ENCODE results near the gene B9D2. TPM values are rescaled to one million over a fixed set of nuclear protein-coding genes. Genes with fewer than 3 reads are reported as not detected.

Gene B9D2
- total RNA-seq, 2 experiments from 2014 or later = 21.1 to 26.8 TPM

DNA sequence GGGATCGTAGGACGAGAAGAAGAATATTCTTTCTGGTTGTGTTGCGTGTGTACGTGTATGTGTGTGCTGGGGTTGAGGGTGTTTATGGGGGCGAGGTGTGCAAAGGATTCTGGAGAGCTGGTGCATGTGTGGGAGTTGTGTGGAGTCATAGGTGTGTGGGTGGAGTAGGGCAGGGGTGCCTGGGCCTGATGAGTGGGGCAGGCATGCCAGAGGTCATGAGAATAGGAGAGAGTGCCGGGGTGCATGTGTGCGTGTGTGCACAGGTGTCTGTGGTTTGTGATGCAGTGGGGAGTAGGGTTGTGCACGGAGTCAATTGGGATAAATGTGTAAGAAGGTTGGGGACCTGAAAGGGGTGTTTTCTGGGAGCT is 13.0 kb upstream of the B9D2 start:
- Histone ChIP-seq H3K4me1 (ENCODE audit: insufficient read depth, low read length) (peaks cover 20% of the 10 kb centered on the region), H3K27me3 (ENCODE audit: control insufficient read depth in 1 of 2, insufficient read depth in 2 of 2, low read length in 2 of 2) (no peaks in the 10 kb centered on the region), H3K9me3 (ENCODE audit: control insufficient read depth in 1 of 2, insufficient read depth in 1 of 2, low read length in 2 of 2) (no peaks in the 10 kb centered on the region), H3K4me3 (ENCODE audit: low read length) (peak overlapping the region; percentile 64), H3K27ac (ENCODE audit: low read depth in 1 of 2, low read length in 2 of 2) (no peak overlapping the region), H3K36me3 (ENCODE audit: insufficient read depth, low read length) (no peaks in the 10 kb centered on the region)
- POLR2A ChIA-PET = interaction anchor here (1.4 kb wide), 1 partner anchor 13 kb away, joined by 6 read pairs; the partner anchor contains the start of gene B9D2
- intact Hi-C loops (cut with DNase I, micrococcal nuclease) = no loop called here
- Mint-ChIP-seq H3K4me3 (peak overlapping the region; percentile 85), H3K9me3 (no peaks in the 10 kb centered on the region), H3K36me3 (ENCODE audit: low read depth) (no peaks in the 10 kb centered on the region), H3K27me3 (no peaks in the 10 kb centered on the region), H3K27ac (peak overlapping the region; percentile 8), H3K4me1 (ENCODE audit: low read depth) (peaks cover 14% of the 10 kb centered on the region)
- no peak for DNase-seq
- CTCF ChIA-PET = no interaction called here
- TF ChIP-seq CTCF (IDR thresholded peaks at IDR 0.05) = no peak
- ATAC-seq (ENCODE audit: poor library complexity) = peak; percentile 45

DNA sequence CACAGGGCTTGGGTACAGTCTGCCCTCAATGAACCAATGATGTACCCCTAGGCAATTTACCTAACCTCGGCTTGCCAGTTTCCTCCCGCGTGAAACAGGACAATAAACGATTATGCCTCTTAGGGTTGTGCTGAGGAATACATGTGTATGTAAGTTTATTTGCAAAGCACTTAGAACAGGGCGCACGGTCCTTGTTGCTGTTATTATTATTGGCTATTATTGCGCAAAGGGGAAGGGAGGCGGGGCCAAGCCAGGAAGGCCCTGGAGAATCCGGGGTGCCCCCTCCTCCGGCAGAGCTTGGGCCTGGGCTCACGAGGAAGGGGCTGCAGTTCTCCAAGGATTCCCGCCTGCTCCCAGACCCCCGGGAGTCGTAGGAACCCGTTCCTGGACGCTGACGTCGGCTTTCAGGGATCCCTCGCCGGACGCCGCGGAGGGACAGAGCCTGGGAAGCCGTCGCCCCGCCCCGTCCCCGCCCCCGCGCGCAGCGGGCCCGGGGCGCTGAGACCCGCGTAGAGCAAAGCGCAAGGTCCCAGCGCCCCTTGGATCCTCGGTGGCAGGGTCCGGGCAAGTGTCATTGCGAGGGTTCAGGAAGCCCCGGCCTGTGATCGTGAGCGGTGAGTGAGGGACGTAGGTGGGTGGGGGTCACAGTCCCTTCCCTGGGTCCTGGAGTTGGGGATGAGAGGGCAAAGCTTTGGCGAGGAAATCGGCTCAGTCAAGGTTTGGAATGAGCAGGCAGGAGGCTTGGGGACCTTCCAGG is 12.5 kb upstream of the B9D2 start, which contains the start of gene TMEM91:
Gene TMEM91, plus strand, starts transcription at position 293 of the 757 bp plus-strand sequence. CDS start 1,777 bp downstream, outside the sequence.
- H3K9me3 ChIP-seq (ENCODE audit: control insufficient read depth in 1 of 2, insufficient read depth in 1 of 2, low read length in 2 of 2) = no peaks in the 10 kb centered on the region
- Mint-ChIP-seq H3K27me3 (no peaks in the 10 kb centered on the region), H3K4me3 (peak within 1 kb of the TSS; percentile 85), H3K36me3 (ENCODE audit: low read depth) (no peaks in the 10 kb centered on the region), H3K4me1 (ENCODE audit: low read depth) (peaks cover 14% of the 10 kb centered on the region), H3K27ac (peak within 1 kb of the TSS; percentile 76), H3K9me3 (no peaks in the 10 kb centered on the region)
- DNase-seq = peak in 4 of 14 experiments; percentile 15 to 45 (median 41)
- peak within 1 kb of the TSS; percentile 64 for H3K4me3 ChIP-seq (ENCODE audit: low read length)
- no peak for TF ChIP-seq CTCF (IDR thresholded peaks at IDR 0.05)
- no peak within 1 kb of the TSS for H3K27ac ChIP-seq (ENCODE audit: low read depth in 1 of 2, low read length in 2 of 2)
- no peaks in the 10 kb centered on the region for H3K36me3 ChIP-seq (ENCODE audit: insufficient read depth, low read length)
- intact Hi-C loops (cut with DNase I, micrococcal nuclease) = no loop called here
- CTCF ChIA-PET = no interaction called here
- H3K27me3 ChIP-seq (ENCODE audit: control insufficient read depth in 1 of 2, insufficient read depth in 2 of 2, low read length in 2 of 2) = no peaks in the 10 kb centered on the region
- peaks cover 20% of the 10 kb centered on the region for H3K4me1 ChIP-seq (ENCODE audit: insufficient read depth, low read length)
- peak; percentile 50 for ATAC-seq (ENCODE audit: poor library complexity)
- POLR2A ChIA-PET = interaction anchor here (0.5 to 1.4 kb wide), 3 partner anchors 12 to 1191 kb away, joined by 3 to 6 read pairs (median 3); partner anchors contain the start of gene B9D2

DNA sequence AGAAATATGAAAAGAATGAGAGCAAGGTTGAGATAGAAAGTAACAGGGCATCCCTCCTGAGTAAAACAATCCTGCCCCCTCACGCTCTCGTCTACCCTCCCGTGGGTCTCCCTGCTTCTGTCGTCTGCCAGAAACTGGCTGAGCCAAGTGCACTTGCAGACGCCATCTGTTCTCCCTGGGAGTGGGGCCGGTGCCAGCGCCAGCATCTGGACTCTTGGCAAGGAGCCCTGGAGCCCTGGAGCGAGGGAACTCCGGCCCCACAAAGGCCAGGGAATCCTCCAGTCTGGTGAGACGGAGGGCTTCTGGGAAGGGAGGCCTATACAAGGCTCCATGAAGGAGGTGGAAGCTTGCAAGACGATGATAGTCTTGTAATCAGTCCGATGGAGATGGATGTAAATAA is 10.0 kb upstream of the B9D2 start:
- intact Hi-C loops (cut with DNase I, micrococcal nuclease) = no loop called here
- no peaks in the 10 kb centered on the region for H3K36me3 Mint-ChIP-seq (ENCODE audit: low read depth)
- H3K27me3 ChIP-seq (ENCODE audit: control insufficient read depth in 1 of 2, insufficient read depth in 2 of 2, low read length in 2 of 2) = no peaks in the 10 kb centered on the region
- H3K9me3 Mint-ChIP-seq = no peaks in the 10 kb centered on the region
- CTCF ChIA-PET = no interaction called here
- H3K9me3 ChIP-seq (ENCODE audit: control insufficient read depth in 1 of 2, insufficient read depth in 1 of 2, low read length in 2 of 2) = no peaks in the 10 kb centered on the region
- H3K27ac Mint-ChIP-seq = no peak overlapping the region
- H3K4me1 Mint-ChIP-seq (ENCODE audit: low read depth) = peaks cover 14% of the 10 kb centered on the region
- H3K27ac ChIP-seq (ENCODE audit: low read depth in 1 of 2, low read length in 2 of 2) = no peak overlapping the region
- ATAC-seq (ENCODE audit: poor library complexity) (no peak), DNase-seq (no peak)
- H3K36me3 ChIP-seq (ENCODE audit: insufficient read depth, low read length) = no peaks in the 10 kb centered on the region
- H3K27me3 Mint-ChIP-seq = no peaks in the 10 kb centered on the region
- POLR2A ChIA-PET = no interaction called here
- H3K4me3 ChIP-seq (ENCODE audit: low read length) = no peak overlapping the region
- no peak overlapping the region for H3K4me3 Mint-ChIP-seq
- H3K4me1 ChIP-seq (ENCODE audit: insufficient read depth, low read length) = peaks cover 20% of the 10 kb centered on the region
- TF ChIP-seq CTCF (IDR thresholded peaks at IDR 0.05) = no peak
